VCaP (cell line): ENCODE data around the gene CDC42EP2.

Experiments used
- H3K27ac ChIP-seq: fragments of 450-650 bp; 2 replicates; pipeline ENCODE4 v1.5.1; 2017
- CTCF ChIP-seq: fragments of 450-650 bp; conservative IDR thresholded peaks from 2 replicates; pipeline ENCODE4 v1.5.1; 2017; ENCODE audit warnings: mild to moderate bottlenecking, moderate library complexity

CDC42EP2 gene

GRCh38 chr11:65307298-65308229 is 7.1 kb upstream of the CDC42EP2 start:
- TF ChIP-seq CTCF, result no peak
- peak overlapping the region; percentile 82; the same call in 1 of the 2 replicates for H3K27ac ChIP-seq

DNA sequence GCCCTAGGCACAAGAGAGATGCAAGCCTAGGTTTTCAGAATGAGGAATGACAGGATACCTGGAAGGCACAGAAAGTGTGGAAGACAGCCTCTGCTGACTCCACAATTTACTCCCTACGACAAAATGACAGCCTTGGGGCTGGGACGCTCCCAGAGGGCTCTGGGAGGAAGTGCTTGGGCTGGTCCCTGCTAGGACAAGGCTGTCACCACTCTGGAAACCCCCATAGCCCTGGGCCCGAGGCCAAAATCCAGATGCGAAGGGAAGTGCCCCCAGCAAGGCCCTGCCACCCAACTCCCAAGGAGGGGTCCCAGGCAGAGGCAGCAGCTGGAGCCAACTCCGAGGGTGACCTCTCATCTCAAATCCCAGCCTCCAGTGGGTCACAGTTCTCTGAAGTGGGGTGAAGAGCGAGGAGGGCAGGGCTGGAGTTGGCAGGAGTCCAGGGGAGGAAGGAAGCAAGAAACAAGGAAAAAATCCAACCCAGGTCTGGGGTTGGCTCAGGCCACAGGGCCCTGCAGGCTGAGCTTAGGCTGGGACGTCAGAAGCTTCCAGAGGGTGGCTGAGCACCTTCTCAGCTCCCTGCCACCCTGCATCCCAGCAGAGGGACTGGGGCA is 6.3 kb upstream of the CDC42EP2 start:
- no peak for TF ChIP-seq CTCF
- H3K27ac ChIP-seq, result peak overlapping the region; percentile 47; the same call in 1 of the 2 replicates

- no peak for TF ChIP-seq CTCF
- peak overlapping the region; percentile 47; the same call in 1 of the 2 replicates for H3K27ac ChIP-seq
Observed at GRCh38 chr11:65309006-65309405, 5.7 kb upstream of the CDC42EP2 start.

DNA sequence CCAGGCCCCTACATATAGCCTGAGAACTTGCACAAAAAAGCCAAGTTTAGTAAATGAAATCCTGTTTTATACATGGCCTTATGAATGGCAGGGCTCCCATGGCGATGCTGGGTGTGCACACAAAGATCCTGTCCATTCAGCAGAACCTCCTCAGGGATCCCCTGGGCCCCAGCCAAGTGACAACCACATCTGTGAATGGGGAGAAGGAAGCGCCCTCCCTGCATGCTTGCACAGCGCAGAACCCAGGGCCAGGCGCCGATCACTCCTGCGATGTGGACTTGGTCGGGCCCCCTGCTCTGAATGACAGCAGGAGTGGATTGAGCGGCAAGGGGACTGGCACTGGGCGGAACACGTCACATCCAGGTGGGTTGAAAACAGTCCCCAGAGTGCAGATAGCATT is 4.5 kb upstream of the CDC42EP2 start:
- H3K27ac ChIP-seq, result no peak overlapping the region; the same call in 1 of the 2 replicates
- TF ChIP-seq CTCF, result no peak

- H3K27ac ChIP-seq, result no peak overlapping the region; the same call in 1 of the 2 replicates
- no peak for TF ChIP-seq CTCF
Observed at GRCh38 chr11:65310736-65311135, 3.9 kb upstream of the CDC42EP2 start.

DNA sequence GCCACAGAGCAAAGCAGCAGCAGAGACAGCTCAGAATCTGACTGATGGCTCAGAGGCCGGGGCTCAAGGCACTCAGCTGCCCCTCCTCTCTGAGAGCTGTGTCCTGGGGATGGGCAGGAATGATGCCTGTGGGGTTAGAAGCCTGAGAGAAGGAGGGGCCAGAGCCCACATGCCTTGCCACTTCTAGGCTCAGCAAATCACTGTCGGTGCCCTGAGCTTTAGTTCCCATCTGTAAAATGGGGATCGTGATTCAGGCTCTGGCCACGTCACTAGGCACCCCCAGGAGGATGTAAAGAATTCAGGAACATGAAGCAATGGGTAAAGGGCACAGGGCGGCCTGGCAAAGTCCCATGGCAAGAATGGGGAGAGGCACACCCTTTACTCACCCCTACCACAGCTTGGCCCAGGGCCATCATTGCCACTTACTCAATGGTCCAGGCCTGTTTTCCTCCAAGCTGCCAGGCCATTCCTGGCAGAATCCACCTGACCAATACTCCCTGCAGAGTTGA is 3.4 kb upstream of the CDC42EP2 start:
- no peak overlapping the region; the same call in 1 of the 2 replicates for H3K27ac ChIP-seq
- TF ChIP-seq CTCF, result no peak

DNA sequence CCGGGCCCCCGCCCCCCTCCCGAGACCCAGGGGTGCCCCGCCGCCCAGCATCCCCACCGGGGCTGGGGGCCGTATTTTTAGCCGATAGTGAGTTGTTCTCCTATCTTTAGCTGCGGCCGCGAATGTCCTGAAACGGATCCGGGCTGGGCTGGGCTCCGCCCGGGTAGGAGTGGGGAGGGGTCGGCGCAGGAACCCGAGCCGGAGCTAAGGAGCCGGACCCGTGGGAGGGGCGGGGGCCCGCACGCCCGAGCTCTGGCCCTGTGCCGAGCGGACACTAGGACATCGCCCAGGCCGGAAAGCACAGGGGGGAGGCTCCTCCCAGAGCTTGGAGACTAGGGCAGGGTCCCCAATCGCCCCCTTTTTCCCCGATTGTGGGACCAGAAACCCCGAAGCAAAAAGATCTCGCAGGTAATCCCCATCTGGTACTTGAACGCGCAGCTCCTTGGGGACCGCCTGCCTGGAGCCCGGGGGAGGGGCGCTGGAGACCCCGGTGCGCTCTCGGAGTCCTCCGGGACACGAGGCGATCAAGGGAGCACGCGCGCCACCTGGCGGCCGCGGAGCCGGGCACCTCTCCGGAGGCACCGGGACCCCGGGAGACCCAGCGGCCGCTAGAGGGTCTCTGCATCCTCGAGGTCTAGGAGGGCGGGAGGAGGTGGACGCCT is 669 bp downstream of the CDC42EP2 start:
- H3K27ac ChIP-seq, result peak overlapping the region; percentile 98
- TF ChIP-seq CTCF, result peak; percentile 100
